Measurements from ENCODE around the gene GBF1. TPM values are rescaled to one million over a fixed set of nuclear protein-coding genes. Genes with fewer than 3 reads are reported as not detected.

The GBF1 gene
- total RNA-seq, 1 donor = 38.0 TPM

- DNase-seq (ENCODE audit: insufficient read length, low spot score, missing footprints) = peak; percentile 71
- H3K79me2 ChIP-seq (ENCODE audit: insufficient read depth, low read length) = peaks cover 90% of the 10 kb centered on the region
- peak overlapping the region; percentile 23 for H3K4me2 ChIP-seq (ENCODE audit: insufficient read depth, low read length)
- no peak overlapping the region for H3K4me3 ChIP-seq (ENCODE audit: insufficient read depth, low read length)
- peaks cover 71% of the 10 kb centered on the region for H4K20me1 ChIP-seq (ENCODE audit: insufficient read depth, low read length)
- H2AFZ ChIP-seq (ENCODE audit: low read length) = no peak overlapping the region
- no peaks in the 10 kb centered on the region for H3K27me3 ChIP-seq (ENCODE audit: insufficient read depth, low read length)
- H3K27ac ChIP-seq (ENCODE audit: low read depth, low read length) = peak overlapping the region; percentile 26
- no peaks in the 10 kb centered on the region for H3K36me3 ChIP-seq (ENCODE audit: insufficient read depth, low read length)
- H3K9me3 ChIP-seq (ENCODE audit: low read depth, low read length) = no peaks in the 10 kb centered on the region
- H3K4me1 ChIP-seq (ENCODE audit: insufficient read depth, low read length) = peaks cover 45% of the 10 kb centered on the region
- TF ChIP-seq CTCF (IDR thresholded peaks at IDR 0.05; ENCODE audit: extremely low read depth, low read depth, low read length) = no peak
These were observed 67.4 kb downstream of the GBF1 start for GRCh38 chr10:102312683-102313082.

GRCh38 chr10:102313221-102313896 lies 68.0 kb downstream of the GBF1 start:
- H3K79me2 ChIP-seq (ENCODE audit: insufficient read depth, low read length) = peaks cover 87% of the 10 kb centered on the region

GRCh38 chr10:102314801-102315200 lies 69.5 kb downstream of the GBF1 start:
- no peak for DNase-seq (ENCODE audit: insufficient read length, low spot score, missing footprints)
- Histone ChIP-seq H3K36me3 (ENCODE audit: insufficient read depth, low read length) (no peaks in the 10 kb centered on the region), H3K27me3 (ENCODE audit: insufficient read depth, low read length) (no peaks in the 10 kb centered on the region), H2AFZ (ENCODE audit: low read length) (no peak overlapping the region), H3K27ac (ENCODE audit: low read depth, low read length) (no peak overlapping the region), H3K9me3 (ENCODE audit: low read depth, low read length) (no peaks in the 10 kb centered on the region), H4K20me1 (ENCODE audit: insufficient read depth, low read length) (peaks cover 70% of the 10 kb centered on the region), H3K4me3 (ENCODE audit: insufficient read depth, low read length) (no peak overlapping the region), H3K79me2 (ENCODE audit: insufficient read depth, low read length) (peaks cover 84% of the 10 kb centered on the region), H3K4me2 (ENCODE audit: insufficient read depth, low read length) (no peak overlapping the region), H3K4me1 (ENCODE audit: insufficient read depth, low read length) (peaks cover 35% of the 10 kb centered on the region)
- TF ChIP-seq CTCF (IDR thresholded peaks at IDR 0.05; ENCODE audit: extremely low read depth, low read depth, low read length) = no peak

More at GRCh38 chr10:102313221-102313896, 68.0 kb downstream of the GBF1 start:
- H4K20me1 ChIP-seq (ENCODE audit: insufficient read depth, low read length) = peaks cover 73% of the 10 kb centered on the region
- H3K4me1 ChIP-seq (ENCODE audit: insufficient read depth, low read length) = peaks cover 45% of the 10 kb centered on the region
- no peaks in the 10 kb centered on the region for H3K9me3 ChIP-seq (ENCODE audit: low read depth, low read length)
- TF ChIP-seq CTCF (IDR thresholded peaks at IDR 0.05; ENCODE audit: extremely low read depth, low read depth, low read length) = no peak
- no peak overlapping the region for H2AFZ ChIP-seq (ENCODE audit: low read length)
- no peak overlapping the region for H3K4me3 ChIP-seq (ENCODE audit: insufficient read depth, low read length)
- peak overlapping the region; percentile 23 for H3K4me2 ChIP-seq (ENCODE audit: insufficient read depth, low read length)
- no peak for DNase-seq (ENCODE audit: insufficient read length, low spot score, missing footprints)
- H3K27me3 ChIP-seq (ENCODE audit: insufficient read depth, low read length) = no peaks in the 10 kb centered on the region
- peak overlapping the region; percentile 26 for H3K27ac ChIP-seq (ENCODE audit: low read depth, low read length)
- no peaks in the 10 kb centered on the region for H3K36me3 ChIP-seq (ENCODE audit: insufficient read depth, low read length)

GRCh38 chr10:102316421-102316820 lies 71.1 kb downstream of the GBF1 start:
- no peak for DNase-seq (ENCODE audit: insufficient read length, low spot score, missing footprints)
- no peaks in the 10 kb centered on the region for H3K27me3 ChIP-seq (ENCODE audit: insufficient read depth, low read length)
- H3K9me3 ChIP-seq (ENCODE audit: low read depth, low read length) = no peaks in the 10 kb centered on the region
- no peak overlapping the region for H3K4me3 ChIP-seq (ENCODE audit: insufficient read depth, low read length)
- no peaks in the 10 kb centered on the region for H3K36me3 ChIP-seq (ENCODE audit: insufficient read depth, low read length)
- no peak overlapping the region for H3K27ac ChIP-seq (ENCODE audit: low read depth, low read length)
- no peak overlapping the region for H2AFZ ChIP-seq (ENCODE audit: low read length)
- H4K20me1 ChIP-seq (ENCODE audit: insufficient read depth, low read length) = peaks cover 64% of the 10 kb centered on the region
- peaks cover 84% of the 10 kb centered on the region for H3K79me2 ChIP-seq (ENCODE audit: insufficient read depth, low read length)
- no peak for TF ChIP-seq CTCF (IDR thresholded peaks at IDR 0.05; ENCODE audit: extremely low read depth, low read depth, low read length)
- H3K4me2 ChIP-seq (ENCODE audit: insufficient read depth, low read length) = no peak overlapping the region
- H3K4me1 ChIP-seq (ENCODE audit: insufficient read depth, low read length) = peaks cover 19% of the 10 kb centered on the region

Data from osteoblast (primary cell).